ENCODE results near the gene NFATC2. TPM values are rescaled to one million over a fixed set of nuclear protein-coding genes. Genes with fewer than 3 reads are reported as not detected.
A peak's percentile ranks its signal among the peaks of the same experiment; 100 is the strongest.

NFATC2 gene
- total RNA-seq, 3 donors from 2014 or later (not counting 1 experiment from before 2014, with no cell fraction given): 141 to 195 (median 160) TPM

DNA sequence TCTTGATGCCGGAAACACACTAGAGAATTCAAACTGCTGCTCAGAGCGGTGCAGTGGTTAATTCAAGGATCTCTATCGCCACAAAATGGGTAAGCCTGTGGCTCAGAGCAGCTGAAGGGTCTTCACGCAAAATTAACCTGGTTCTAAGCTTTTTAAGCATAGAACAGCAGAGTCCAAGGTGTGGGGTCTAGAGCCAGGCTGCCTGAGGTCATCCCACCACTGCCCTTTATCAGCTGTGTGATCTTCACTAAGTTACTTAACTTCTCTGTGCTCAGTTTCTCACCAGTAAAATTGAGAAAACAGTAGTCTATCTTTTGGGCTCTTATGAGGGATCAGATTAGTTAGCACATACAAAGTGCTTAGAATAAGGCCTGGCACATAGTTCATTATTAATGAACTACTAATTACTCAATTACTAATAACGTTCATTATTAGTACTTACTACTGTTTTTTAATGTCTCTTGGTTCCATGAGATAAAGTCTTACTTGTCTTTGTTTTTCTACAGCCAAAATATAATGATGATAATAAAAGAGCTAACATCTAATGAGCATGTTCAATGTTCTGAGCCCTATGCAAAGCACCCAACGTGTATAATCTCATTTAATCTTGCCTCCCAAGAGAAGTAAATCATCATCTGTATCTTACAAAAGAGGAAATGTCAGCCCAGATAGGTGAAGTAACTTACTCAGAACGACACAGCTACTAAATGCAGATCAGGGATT lies 92.9 kb downstream of the NFATC2 start:
- DNase-seq (no peak), ATAC-seq (no peak)
- Histone ChIP-seq H3K4me3 (ENCODE audit: low read length) (no peak overlapping the region), H3K27ac (ENCODE audit: low read length) (no peak overlapping the region), H3K9me3 (ENCODE audit: control insufficient read depth, insufficient read depth, low read length) (no peaks in the 10 kb centered on the region), H3K27me3 (ENCODE audit: control insufficient read depth, insufficient read depth, low read length) (no peaks in the 10 kb centered on the region), H3K36me3 (ENCODE audit: control insufficient read depth, insufficient read depth, low read length) (peaks cover 83% of the 10 kb centered on the region), H3K4me1 (ENCODE audit: control insufficient read depth, insufficient read depth, low read length) (no peaks in the 10 kb centered on the region)
- WGBS (ENCODE audit: insufficient coverage): 85% methylated on average over 6 of the region's 7 CpGs
- intact Hi-C loops (cut with micrococcal nuclease): no loop called here
- Mint-ChIP-seq H3K36me3 (peaks cover 30% of the 10 kb centered on the region), H3K4me1 (peaks cover 63 to 64% of the 10 kb centered on the region in 2 donors), H3K9me3 (no peaks in the 10 kb centered on the region), H3K27ac (peak overlapping the region; percentile 71 to 84), H3K4me3 (no peak overlapping the region), H3K27me3 (ENCODE audit: low read depth in 2 of 2) (no peaks in the 10 kb centered on the region)
- TF ChIP-seq, protein P1, sequence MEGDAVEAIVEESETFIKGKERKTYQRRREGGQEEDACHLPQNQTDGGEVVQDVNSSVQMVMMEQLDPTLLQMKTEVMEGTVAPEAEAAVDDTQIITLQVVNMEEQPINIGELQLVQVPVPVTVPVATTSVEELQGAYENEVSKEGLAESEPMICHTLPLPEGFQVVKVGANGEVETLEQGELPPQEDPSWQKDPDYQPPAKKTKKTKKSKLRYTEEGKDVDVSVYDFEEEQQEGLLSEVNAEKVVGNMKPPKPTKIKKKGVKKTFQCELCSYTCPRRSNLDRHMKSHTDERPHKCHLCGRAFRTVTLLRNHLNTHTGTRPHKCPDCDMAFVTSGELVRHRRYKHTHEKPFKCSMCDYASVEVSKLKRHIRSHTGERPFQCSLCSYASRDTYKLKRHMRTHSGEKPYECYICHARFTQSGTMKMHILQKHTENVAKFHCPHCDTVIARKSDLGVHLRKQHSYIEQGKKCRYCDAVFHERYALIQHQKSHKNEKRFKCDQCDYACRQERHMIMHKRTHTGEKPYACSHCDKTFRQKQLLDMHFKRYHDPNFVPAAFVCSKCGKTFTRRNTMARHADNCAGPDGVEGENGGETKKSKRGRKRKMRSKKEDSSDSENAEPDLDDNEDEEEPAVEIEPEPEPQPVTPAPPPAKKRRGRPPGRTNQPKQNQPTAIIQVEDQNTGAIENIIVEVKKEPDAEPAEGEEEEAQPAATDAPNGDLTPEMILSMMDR (IDR thresholded peaks at IDR 0.05): no peak

DNA sequence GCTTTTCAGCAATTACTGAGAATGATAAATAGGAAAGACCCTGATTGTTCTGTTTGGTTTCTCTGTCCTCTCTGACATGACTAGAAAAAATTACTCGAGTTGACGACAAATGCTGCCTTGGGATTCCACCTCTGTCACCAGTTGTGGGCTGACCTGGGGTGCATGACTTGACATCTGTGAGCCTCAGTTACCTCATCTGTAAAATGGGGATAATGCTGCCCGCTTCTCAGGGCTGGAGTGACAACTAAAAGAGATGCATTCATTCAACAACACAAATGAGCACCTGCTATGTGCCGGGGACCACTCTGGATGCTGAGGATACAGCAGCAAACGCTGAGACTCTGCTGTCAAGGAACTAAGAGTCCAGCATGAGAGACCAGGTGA lies 94.8 kb downstream of the NFATC2 start:
- H3K9me3 Mint-ChIP-seq: no peaks in the 10 kb centered on the region
- no peak overlapping the region for H3K4me3 ChIP-seq (ENCODE audit: low read length)
- H3K27ac Mint-ChIP-seq: peak overlapping the region; percentile 68 to 79
- no peaks in the 10 kb centered on the region for H3K27me3 Mint-ChIP-seq (ENCODE audit: low read depth in 2 of 2)
- no peak for ATAC-seq
- no peak for DNase-seq
- no peaks in the 10 kb centered on the region for H3K9me3 ChIP-seq (ENCODE audit: control insufficient read depth, insufficient read depth, low read length)
- peaks cover 4% of the 10 kb centered on the region for H3K4me1 ChIP-seq (ENCODE audit: control insufficient read depth, insufficient read depth, low read length)
- H3K36me3 ChIP-seq (ENCODE audit: control insufficient read depth, insufficient read depth, low read length): peaks cover 77% of the 10 kb centered on the region
- H3K4me3 Mint-ChIP-seq: no peak overlapping the region
- intact Hi-C loops (cut with micrococcal nuclease): no loop called here
- H3K27me3 ChIP-seq (ENCODE audit: control insufficient read depth, insufficient read depth, low read length): no peaks in the 10 kb centered on the region
- TF ChIP-seq, protein P1 (IDR thresholded peaks at IDR 0.05): no peak
- WGBS (ENCODE audit: insufficient coverage): 90% methylated on average over 5 of the region's 5 CpGs
- peaks cover 13% of the 10 kb centered on the region for H3K36me3 Mint-ChIP-seq
- H3K4me1 Mint-ChIP-seq: peaks cover 61 to 73% of the 10 kb centered on the region in 2 donors
- H3K27ac ChIP-seq (ENCODE audit: low read length): no peak overlapping the region

DNA sequence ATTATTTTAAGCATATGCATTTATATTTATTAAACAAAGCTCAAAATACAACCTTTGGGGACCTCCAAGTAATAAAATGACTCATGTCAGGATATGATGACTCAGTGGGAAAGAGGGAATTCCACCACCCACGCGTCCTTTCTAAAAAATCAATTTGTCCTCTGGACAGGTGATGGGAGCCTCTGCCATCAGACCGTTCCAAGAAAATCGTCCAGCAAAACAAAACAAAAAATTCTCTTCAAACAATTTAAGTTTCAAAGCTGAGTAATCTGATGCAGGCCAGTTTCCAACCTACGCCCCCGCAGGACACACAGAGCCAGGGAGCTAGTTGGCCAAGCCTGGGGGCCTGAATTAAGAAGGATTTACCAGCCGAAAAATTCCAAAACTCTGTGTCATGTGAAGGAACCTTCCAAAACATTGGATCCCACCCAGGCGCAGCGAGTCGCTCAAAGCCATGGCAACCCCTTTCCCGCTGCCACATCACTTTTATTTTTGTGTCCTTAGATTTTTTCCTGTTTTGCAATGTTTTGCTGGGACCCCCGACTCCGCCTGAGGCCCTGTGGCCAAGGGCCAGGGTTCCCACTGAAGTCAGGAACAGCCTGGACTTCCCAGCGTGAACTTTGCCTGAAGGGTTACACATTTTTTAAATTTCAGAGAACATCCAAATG lies 95.3 kb downstream of the NFATC2 start:
- ATAC-seq (no peak), DNase-seq (no peak)
- no peaks in the 10 kb centered on the region for H3K27me3 ChIP-seq (ENCODE audit: control insufficient read depth, insufficient read depth, low read length)
- H3K9me3 ChIP-seq (ENCODE audit: control insufficient read depth, insufficient read depth, low read length): no peaks in the 10 kb centered on the region
- Mint-ChIP-seq H3K4me3 (no peak overlapping the region), H3K27me3 (ENCODE audit: low read depth in 2 of 2) (no peaks in the 10 kb centered on the region), H3K4me1 (peaks cover 56 to 70% of the 10 kb centered on the region in 2 donors), H3K27ac (peak overlapping the region; percentile 68 to 79), H3K9me3 (no peaks in the 10 kb centered on the region), H3K36me3 (peaks cover 7% of the 10 kb centered on the region)
- no peak overlapping the region for H3K27ac ChIP-seq (ENCODE audit: low read length)
- WGBS (ENCODE audit: insufficient coverage): 90% methylated on average over 14 of the region's 14 CpGs
- peaks cover 4% of the 10 kb centered on the region for H3K4me1 ChIP-seq (ENCODE audit: control insufficient read depth, insufficient read depth, low read length)
- no peak overlapping the region for H3K4me3 ChIP-seq (ENCODE audit: low read length)
- TF ChIP-seq, protein P1 (IDR thresholded peaks at IDR 0.05): no peak
- H3K36me3 ChIP-seq (ENCODE audit: control insufficient read depth, insufficient read depth, low read length): peaks cover 74% of the 10 kb centered on the region
- intact Hi-C loops (cut with micrococcal nuclease): no loop called here

Data from natural killer cell (primary cell).